HepG2 (cell line): ENCODE data around the gene MLST8. TPM values are rescaled to one million over a fixed set of nuclear protein-coding genes. Genes with fewer than 3 reads are reported as not detected.

ENCODE experiments used
- CAMTA2 ChIP-seq: sonication (generic); formaldehyde crosslinking; IDR thresholded peaks from 2 replicates; pipeline ENCODE4 v1.4.0; 2020; ENCODE audit warnings: mild to moderate bottlenecking, missing genetic modification reagents, borderline replicate concordance
- DPF2 ChIP-seq: sonication (generic); formaldehyde crosslinking; IDR thresholded peaks from 2 replicates; pipeline ENCODE4 v1.4.0; 2020; ENCODE audit warnings: mild to moderate bottlenecking, low read depth, missing genetic modification reagents, borderline replicate concordance
- ELF3 ChIP-seq: IDR thresholded peaks from 2 replicates; pipeline ENCODE4 v1.6.1; 2016; ENCODE audit warnings: missing genetic modification reagents, missing compliant biosample characterization
- HHEX ChIP-seq: IDR thresholded peaks from 2 replicates; pipeline ENCODE4 v1.6.1; 2016; ENCODE audit warnings: control low read depth
- MTA1 ChIP-seq: sonication (generic); formaldehyde crosslinking; IDR thresholded peaks from 2 replicates; pipeline ENCODE4 v1.4.0; 2020; ENCODE audit warnings: missing genetic modification reagents, mild to moderate bottlenecking, borderline replicate concordance
- MYC ChIP-seq: sonication (generic); formaldehyde crosslinking; IDR thresholded peaks from 2 replicates; pipeline ENCODE4 v1.9.0; 2021; ENCODE audit warnings: missing genetic modification reagents, borderline replicate concordance
- NR2C2 ChIP-seq: sonication (generic); formaldehyde crosslinking; IDR thresholded peaks from 2 replicates; pipeline ENCODE4 v1.4.0; 2020; ENCODE audit warnings: missing genetic modification reagents, mild to moderate bottlenecking, moderate library complexity, borderline replicate concordance
- SAP130 ChIP-seq: IDR thresholded peaks from 2 replicates; pipeline ENCODE4 v1.6.1; 2016; ENCODE audit warnings: low read depth
- SRSF4 ChIP-seq: fragments of 200-400 bp; formaldehyde crosslinking; IDR thresholded peaks from one replicate; pipeline ENCODE4 v1.6.1; 2018; ENCODE audit warnings: mild to moderate bottlenecking, low read depth, low read length, moderate library complexity; ENCODE audit not compliant: poor library complexity, severe bottlenecking
- ZBTB20 ChIP-seq: sonication (generic); formaldehyde crosslinking; IDR thresholded peaks from 2 replicates; pipeline ENCODE4 v1.8.1; 2023; ENCODE audit warnings: missing genetic modification reagents, low read depth, mild to moderate bottlenecking, borderline replicate concordance
- ZNF12 ChIP-seq: sonication (generic); formaldehyde crosslinking; IDR thresholded peaks from 2 replicates; pipeline ENCODE4 v1.5.0; 2020; ENCODE audit warnings: missing genetic modification reagents
- ZNF781 ChIP-seq: sonication (generic); formaldehyde crosslinking; IDR thresholded peaks from 2 replicates; pipeline ENCODE4 v1.5.1; 2020; ENCODE audit warnings: borderline replicate concordance, mild to moderate bottlenecking, missing genetic modification reagents; ENCODE audit errors: not compliant biosample characterization
- ZNF792 ChIP-seq: IDR thresholded peaks from 2 replicates; pipeline ENCODE4 v1.6.1; 2016
- polyA plus RNA-seq, 8 experiments: library from polyadenylated mRNA; depleted of rRNA in 3 of 8; stranded (reverse) in 7 of 8; unstranded in 1 of 8; fragments of >200 nt; fragmentation: Illumina TruSeq in 4 of 8; extraction: Trizol in 4 of 8; gene quantifications; 2 replicates each; pipeline versions ENCODE4 v1.2.1 to v1.2.3, GENCODE V29; 2011 to 2016; ENCODE audit warnings: low read depth in 4 of 8, missing spikeins in 1 of 8, mixed read lengths in 1 of 8; ENCODE audit not compliant: insufficient read depth in 1 of 8
- total RNA-seq, 5 experiments: library from RNA; depleted of rRNA; stranded (reverse); fragments of >200 nt; fragmentation: Illumina TruSeq; extraction: Trizol; gene quantifications; 2 replicates each; pipeline ENCODE4 v1.2.3, GENCODE V29; 2016; ENCODE audit warnings: low read depth in 1 of 5
- TF ChIP-seq, protein P1 (sequence below): sonication (generic); formaldehyde crosslinking; IDR thresholded peaks from 2 replicates; pipeline ENCODE4 v1.4.0; 2020; ENCODE audit warnings: missing genetic modification reagents, mild to moderate bottlenecking, borderline replicate concordance
- TF ChIP-seq, protein P2 (sequence below): sonication (generic); formaldehyde crosslinking; IDR thresholded peaks from 2 replicates; pipeline ENCODE4 v1.4.0; 2020; ENCODE audit warnings: missing genetic modification reagents, low read depth, mild to moderate bottlenecking, borderline replicate concordance

MLST8 gene
- total and polyA plus RNA-seq, 2 of the 13 experiments (the other 11 are each of a cell fraction or from before 2014, with no cell fraction given): 30.8 to 72.7 TPM

DNA sequence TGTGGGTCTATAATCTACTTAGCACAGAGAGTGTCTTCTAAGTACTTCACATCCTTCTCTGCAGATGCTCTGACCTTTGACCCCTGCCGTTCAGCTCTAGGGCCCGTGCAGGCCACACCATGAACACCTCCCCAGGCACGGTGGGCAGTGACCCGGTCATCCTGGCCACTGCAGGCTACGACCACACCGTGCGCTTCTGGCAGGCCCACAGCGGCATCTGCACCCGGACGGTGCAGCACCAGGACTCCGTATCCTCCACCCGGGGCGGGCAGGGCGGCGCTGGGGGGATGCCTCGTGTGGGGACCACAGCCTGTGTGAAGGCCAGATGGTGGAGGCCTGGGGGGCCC, 686 bp downstream of the MLST8 start (continued):
- TF ChIP-seq, protein P1, sequence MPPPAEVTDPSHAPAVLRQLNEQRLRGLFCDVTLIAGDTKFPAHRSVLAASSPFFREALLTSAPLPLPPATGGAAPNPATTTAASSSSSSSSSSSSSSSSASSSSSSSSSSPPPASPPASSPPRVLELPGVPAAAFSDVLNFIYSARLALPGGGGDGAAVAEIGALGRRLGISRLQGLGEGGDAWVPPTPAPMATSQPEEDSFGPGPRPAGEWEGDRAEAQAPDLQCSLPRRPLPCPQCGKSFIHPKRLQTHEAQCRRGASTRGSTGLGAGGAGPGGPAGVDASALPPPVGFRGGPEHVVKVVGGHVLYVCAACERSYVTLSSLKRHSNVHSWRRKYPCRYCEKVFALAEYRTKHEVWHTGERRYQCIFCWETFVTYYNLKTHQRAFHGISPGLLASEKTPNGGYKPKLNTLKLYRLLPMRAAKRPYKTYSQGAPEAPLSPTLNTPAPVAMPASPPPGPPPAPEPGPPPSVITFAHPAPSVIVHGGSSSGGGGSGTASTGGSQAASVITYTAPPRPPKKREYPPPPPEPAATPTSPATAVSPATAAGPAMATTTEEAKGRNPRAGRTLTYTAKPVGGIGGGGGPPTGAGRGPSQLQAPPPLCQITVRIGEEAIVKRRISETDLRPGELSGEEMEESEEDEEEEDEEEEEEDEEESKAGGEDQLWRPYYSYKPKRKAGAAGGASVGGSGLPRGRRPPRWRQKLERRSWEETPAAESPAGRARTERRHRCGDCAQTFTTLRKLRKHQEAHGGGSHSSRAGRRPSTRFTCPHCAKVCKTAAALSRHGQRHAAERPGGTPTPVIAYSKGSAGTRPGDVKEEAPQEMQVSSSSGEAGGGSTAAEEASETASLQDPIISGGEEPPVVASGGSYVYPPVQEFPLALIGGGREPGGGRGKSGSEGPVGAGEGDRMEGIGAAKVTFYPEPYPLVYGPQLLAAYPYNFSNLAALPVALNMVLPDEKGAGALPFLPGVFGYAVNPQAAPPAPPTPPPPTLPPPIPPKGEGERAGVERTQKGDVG (CRISPR knock-in tag): 0 out of 2 replicates have a peak, but pooled peaks have one; percentile 1
- TF ChIP-seq, protein P2, sequence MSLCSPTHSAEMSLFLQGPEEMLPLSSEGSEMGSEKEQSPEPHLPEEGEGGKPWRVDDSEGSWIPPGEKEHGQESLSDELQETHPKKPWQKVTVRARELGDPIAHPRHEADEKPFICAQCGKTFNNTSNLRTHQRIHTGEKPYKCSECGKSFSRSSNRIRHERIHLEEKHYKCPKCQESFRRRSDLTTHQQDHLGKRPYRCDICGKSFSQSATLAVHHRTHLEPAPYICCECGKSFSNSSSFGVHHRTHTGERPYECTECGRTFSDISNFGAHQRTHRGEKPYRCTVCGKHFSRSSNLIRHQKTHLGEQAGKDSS (CRISPR knock-in tag): 0 out of 2 replicates have a peak, but pooled peaks have one; percentile 8
- TF ChIP-seq MTA1 (CRISPR knock-in tag) (peak; percentile 30; the same call in 1 of the 2 replicates), NR2C2 (peak; percentile 79; the same call in 1 of the 2 replicates), CAMTA2 (CRISPR knock-in tag) (0 out of 2 replicates have a peak, but pooled peaks have one; percentile 14), DPF2 (CRISPR knock-in tag) (peak; percentile 24; the same call in 1 of the 2 replicates), ZBTB20 (CRISPR knock-in tag) (no peak), HHEX (no peak), ELF3 (CRISPR knock-in tag) (0 out of 2 replicates have a peak, but pooled peaks have one; percentile 6), ZNF12 (CRISPR knock-in tag) (no peak), MYC (CRISPR knock-in tag) (no peak), ZNF781 (CRISPR knock-in tag) (no peak), SAP130 (CRISPR knock-in tag) (peak; percentile 4; the same call in 1 of the 2 replicates), ZNF792 (0 out of 2 replicates have a peak, but pooled peaks have one; percentile 12), SRSF4 (no peak)
- TF ChIP-seq, all 625 proteins: peak for 23
